Measurements from ENCODE around the gene PEAK3. TPM values are rescaled to one million over a fixed set of nuclear protein-coding genes. Genes with fewer than 3 reads are reported as not detected.

The PEAK3 gene
- total RNA-seq, 4 donors from 2014 or later: 1.2 to 5.8 (median 2.6) TPM

DNA sequence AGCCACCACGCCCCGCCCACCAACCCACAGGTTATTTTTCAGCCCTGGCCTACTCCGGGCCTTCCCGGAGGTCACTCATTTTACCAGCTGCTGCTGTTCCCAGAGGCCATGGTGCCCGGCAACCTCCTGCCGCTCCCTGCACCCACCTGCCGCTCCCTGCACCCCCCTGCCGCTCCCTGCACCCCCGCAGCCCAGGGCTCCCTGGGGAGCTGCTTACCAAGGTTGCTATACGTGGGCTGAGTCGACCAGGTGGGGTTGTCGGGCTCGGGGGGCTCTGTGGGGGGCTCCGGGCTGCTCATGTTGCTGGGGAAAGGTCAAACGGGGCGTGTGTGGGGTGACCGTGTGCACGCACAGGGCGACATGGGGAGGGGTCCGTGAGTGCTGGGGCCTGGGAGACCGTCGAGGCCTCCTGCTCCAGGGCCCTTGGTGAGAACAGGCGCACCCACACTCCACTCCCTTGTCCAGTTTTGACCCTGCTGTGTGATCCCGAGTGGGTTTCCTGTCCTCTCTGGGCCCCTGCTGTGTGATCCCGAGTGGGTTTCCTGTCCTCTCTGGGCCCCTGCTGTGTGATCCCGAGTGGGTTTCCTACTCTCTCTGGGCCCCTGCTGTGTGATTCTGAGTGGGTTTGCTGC is 1.2 kb downstream of the PEAK3 start:
- Histone ChIP-seq H3K36me3 (no peaks in the 10 kb centered on the region), H3K9me3 (no peaks in the 10 kb centered on the region), H3K4me3 (no peak overlapping the region), H3K4me1 (peaks cover 0 to 24% (median 8%) of the 10 kb centered on the region in 4 donors), H3K27me3 (no peaks in the 10 kb centered on the region), H3K27ac (no peak overlapping the region)
- no peak for TF ChIP-seq POLR2A (IDR thresholded peaks at IDR 0.05)
- DNase-seq: no peak

DNA sequence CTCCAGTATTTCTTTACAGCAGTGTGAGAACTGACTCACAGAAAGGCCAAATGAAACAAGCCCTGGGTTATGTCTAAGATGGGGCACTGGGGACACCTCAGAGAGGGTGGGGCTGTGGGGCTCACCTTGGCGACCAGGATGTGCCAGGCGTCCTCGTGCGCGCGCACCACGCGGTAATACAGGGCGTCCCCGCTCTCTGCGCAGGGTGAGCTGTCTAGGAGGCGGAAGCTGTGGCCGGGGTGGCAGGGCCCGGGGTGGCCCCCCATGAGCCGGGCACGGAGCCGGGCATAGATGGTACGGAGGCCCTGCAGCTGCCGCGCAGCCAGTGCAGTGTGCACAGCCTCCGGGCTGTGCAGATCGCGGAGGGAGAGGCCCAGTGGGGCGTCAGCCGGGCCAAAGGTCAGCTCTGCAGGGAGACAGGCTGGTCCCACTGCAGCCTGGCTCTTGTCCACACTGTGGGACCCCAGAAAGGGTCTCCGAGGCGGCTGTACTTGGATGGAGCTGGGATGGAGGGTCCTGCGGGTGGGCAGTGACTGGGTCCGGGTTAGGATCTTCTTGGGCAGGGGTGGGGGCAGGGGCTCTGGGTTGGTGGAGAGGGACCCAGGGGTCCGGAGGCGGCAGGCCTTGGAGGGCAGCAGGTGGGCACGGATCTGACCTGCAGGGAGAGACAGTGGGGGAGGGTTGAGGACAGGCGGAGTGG is 3.4 kb downstream of the PEAK3 start:
- DNase-seq: peak in 2 of 3 donors; percentile 80 to 88

DNA sequence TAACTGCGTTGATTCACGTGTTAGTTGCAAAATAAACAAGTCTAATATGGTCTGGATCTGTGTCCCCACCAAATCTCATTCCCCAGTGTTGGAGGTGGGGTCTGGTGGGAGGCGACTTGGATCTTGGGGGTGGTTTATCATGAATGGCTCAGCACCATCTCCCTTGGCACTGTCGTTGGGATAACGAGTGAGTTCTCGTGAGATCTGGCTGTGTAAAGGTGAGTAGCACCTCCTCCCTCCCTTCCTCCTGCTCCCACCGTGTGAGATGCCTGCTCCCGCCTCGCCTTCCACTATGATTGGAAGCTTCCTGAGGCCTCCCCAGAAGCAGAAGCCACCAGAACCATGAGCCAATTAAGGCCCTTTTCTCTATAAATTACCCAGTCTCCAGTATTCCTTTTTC is 4.8 kb downstream of the PEAK3 start:
- H3K27ac ChIP-seq: peak overlapping the region in 1 of 4 donors; percentile 6
- DNase-seq: no peak
- H3K4me1 ChIP-seq: peaks cover 7 to 47% (median 30%) of the 10 kb centered on the region in 4 donors
- no peaks in the 10 kb centered on the region for H3K9me3 ChIP-seq
- peaks cover 0 to 8% (median 0%) of the 10 kb centered on the region in 3 donors for H3K36me3 ChIP-seq
- H3K4me3 ChIP-seq: no peak overlapping the region
- no peaks in the 10 kb centered on the region for H3K27me3 ChIP-seq
- TF ChIP-seq, protein P1, sequence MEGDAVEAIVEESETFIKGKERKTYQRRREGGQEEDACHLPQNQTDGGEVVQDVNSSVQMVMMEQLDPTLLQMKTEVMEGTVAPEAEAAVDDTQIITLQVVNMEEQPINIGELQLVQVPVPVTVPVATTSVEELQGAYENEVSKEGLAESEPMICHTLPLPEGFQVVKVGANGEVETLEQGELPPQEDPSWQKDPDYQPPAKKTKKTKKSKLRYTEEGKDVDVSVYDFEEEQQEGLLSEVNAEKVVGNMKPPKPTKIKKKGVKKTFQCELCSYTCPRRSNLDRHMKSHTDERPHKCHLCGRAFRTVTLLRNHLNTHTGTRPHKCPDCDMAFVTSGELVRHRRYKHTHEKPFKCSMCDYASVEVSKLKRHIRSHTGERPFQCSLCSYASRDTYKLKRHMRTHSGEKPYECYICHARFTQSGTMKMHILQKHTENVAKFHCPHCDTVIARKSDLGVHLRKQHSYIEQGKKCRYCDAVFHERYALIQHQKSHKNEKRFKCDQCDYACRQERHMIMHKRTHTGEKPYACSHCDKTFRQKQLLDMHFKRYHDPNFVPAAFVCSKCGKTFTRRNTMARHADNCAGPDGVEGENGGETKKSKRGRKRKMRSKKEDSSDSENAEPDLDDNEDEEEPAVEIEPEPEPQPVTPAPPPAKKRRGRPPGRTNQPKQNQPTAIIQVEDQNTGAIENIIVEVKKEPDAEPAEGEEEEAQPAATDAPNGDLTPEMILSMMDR (IDR thresholded peaks at IDR 0.05): no peak
- TF ChIP-seq POLR2A (IDR thresholded peaks at IDR 0.05): no peak

More for the DNA sequence above, 3.4 kb downstream of the PEAK3 start:
- Histone ChIP-seq H3K27me3 (no peaks in the 10 kb centered on the region), H3K36me3 (no peaks in the 10 kb centered on the region), H3K9me3 (no peaks in the 10 kb centered on the region), H3K4me3 (peak overlapping the region in 1 of 4 donors; percentile 19), H3K27ac (peak overlapping the region in 2 of 4 donors; percentile 55 to 66), H3K4me1 (peaks cover 4 to 41% (median 18%) of the 10 kb centered on the region in 4 donors)
- TF ChIP-seq, protein P1 (IDR thresholded peaks at IDR 0.05): no peak
- no peak for TF ChIP-seq POLR2A (IDR thresholded peaks at IDR 0.05)

DNA sequence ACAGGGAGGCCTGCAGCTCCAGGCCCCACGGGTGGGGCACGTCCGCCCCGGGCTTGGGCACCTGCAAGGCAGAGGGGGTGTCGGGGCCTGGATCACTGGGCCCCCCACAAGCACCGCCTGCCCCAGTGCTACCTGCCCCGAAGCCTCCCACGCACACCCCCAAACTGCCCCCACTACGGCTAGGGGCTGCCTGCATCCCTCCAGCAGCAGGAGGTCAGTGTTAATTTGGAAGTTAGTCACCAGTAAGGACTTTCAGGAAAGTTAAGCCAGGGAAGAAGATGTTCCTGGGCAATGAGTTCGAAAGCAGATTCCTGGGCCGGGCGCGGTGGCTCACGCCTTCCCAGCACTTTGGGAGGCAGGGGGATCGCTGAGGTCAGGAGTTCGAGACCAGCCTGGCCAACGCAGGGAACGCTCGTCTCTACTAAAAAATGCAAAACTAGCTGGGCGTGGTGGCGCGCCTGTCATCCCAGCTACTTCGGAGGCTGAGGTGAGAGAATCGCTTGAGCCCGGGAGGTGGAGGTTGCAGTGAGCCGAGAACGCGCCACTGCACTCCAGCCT is 5.5 kb downstream of the PEAK3 start:
- Histone ChIP-seq H3K9me3 (no peaks in the 10 kb centered on the region), H3K4me1 (peaks cover 7 to 51% (median 31%) of the 10 kb centered on the region in 4 donors), H3K4me3 (no peak overlapping the region), H3K36me3 (peaks cover 0 to 14% (median 0%) of the 10 kb centered on the region in 3 donors), H3K27me3 (no peaks in the 10 kb centered on the region), H3K27ac (peak overlapping the region in 3 of 4 donors; percentile 6 to 57 (median 55))
- TF ChIP-seq, protein P1 (IDR thresholded peaks at IDR 0.05): no peak
- no peak for TF ChIP-seq POLR2A (IDR thresholded peaks at IDR 0.05)
- no peak for DNase-seq

DNA sequence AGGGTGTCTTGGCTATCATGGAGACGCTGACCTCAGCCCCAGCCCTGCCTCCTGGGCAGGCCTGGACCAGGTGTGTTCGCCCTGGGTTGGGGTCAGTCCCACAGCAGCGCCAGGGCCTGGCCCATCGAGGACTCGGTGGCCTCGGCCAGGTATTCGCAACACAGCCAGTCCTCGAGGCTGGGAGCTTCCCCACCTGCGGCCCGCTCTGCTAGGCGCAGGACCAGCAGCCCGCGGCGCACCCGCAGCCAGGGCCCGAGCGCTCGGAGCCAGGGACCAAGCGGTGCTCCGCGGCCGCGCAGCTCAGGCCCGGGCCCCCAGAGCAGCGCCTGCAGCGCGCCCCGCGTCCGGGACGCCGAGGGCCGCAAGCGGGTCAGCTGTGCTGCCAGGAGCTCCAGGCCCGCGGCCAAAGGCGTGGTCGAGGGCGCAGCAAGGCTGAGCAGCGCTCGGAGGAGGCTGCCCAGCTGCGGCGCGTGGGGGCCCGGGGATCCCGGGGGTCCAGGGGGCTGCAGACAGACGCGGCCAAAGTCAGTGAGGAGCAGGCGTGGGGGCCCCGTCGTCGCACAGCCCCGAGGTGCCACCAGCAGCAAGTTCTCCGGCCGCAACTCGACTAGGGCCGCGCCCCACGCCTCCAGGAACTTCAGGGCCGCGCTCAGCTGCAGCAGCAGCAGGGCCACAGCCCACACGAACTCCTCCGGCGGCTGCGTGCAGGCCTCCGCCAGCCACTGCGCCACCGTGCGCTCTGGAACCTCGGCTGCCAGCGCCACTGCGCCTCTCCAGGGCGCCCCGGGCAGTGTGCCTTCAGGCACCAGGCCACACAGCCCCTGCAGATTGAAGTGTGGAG is 6.2 kb downstream of the PEAK3 start:
- H3K27ac ChIP-seq: peak overlapping the region in 3 of 4 donors; percentile 43 to 57 (median 55)
- TF ChIP-seq, protein P1 (IDR thresholded peaks at IDR 0.05): peak in 3 of 6 experiments; percentile 19 to 29 (median 22)
- TF ChIP-seq POLR2A (IDR thresholded peaks at IDR 0.05): no peak
- no peaks in the 10 kb centered on the region for H3K9me3 ChIP-seq
- peak in 1 of 3 donors; percentile 74 for DNase-seq
- peaks cover 7 to 57% (median 30%) of the 10 kb centered on the region in 4 donors for H3K4me1 ChIP-seq
- H3K36me3 ChIP-seq: peaks cover 0 to 19% (median 0%) of the 10 kb centered on the region in 3 donors
- H3K4me3 ChIP-seq: no peak overlapping the region
- H3K27me3 ChIP-seq: no peaks in the 10 kb centered on the region
